ENCODE measurements around the gene BLOC1S1.

Gene BLOC1S1

DNA sequence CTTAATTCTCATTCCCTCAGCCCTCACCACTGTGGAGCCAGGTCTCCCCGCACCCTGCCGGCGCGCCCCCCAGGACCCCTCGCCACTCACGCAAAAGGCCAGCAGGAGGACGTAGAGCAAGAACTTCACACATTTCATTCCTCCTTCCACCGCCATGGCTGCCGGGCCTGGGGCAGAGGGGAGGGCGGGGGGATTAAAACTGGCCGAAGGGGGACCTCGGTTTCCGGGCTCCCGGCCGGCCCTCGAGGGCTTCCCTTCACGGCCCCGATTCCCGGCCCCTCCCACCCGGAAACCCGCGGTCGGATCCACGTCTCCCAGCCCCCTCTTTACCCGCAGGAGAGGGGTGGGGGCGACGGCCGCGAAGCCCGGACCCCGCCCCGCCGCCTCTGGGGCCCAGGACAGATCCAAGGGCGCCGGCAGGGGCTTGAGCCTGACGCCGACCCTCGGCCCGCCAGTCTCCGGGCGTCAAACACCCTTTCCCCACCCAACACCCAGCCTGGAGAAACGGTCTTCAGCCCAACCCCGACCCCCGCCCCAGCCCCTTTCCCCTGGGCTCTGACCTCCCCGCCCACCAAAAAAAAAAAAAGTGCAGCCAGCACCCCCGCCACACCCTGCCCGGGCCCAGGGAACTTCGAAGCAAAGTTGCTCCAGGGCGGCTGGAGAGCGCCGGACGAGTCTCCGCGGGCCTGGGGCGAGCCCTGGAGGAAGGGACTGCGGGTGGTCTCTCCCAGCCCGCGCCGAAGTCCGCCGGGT lies 12.5 kb downstream of the BLOC1S1 start:
- peak overlapping the region; percentile 47 for H2BK12ac ChIP-seq (ENCODE audit: low read length)
- H3K79me2 ChIP-seq (ENCODE audit: control insufficient read depth, insufficient read depth, low read length, poor library complexity): peaks cover 21% of the 10 kb centered on the region
- WGBS (ENCODE audit: extremely low coverage, insufficient coverage, insufficient read length): no CpG with 5 or more reads among the region's 61 CpGs
- peak overlapping the region; percentile 92 for H4K91ac ChIP-seq (ENCODE audit: low read depth, low read length)
- peak overlapping the region; percentile 75 for H4K8ac ChIP-seq (ENCODE audit: low read depth, low read length)
- peak overlapping the region; percentile 97 for H3K4ac ChIP-seq (ENCODE audit: low read depth, low read length)
- H2BK5ac ChIP-seq (ENCODE audit: low read depth, low read length, poor library complexity): peak overlapping the region; percentile 92
- no peaks in the 10 kb centered on the region for H3K27me3 ChIP-seq (ENCODE audit: insufficient read depth, low read length)
- peak overlapping the region; percentile 26 for H2AFZ ChIP-seq (ENCODE audit: insufficient read depth, low read length, poor library complexity)
- no peak overlapping the region for H3K23ac ChIP-seq (ENCODE audit: low read length)
- peak overlapping the region; percentile 81 for H2BK120ac ChIP-seq (ENCODE audit: insufficient read depth, low read length, poor library complexity)
- peak overlapping the region; percentile 81 for H3K9ac ChIP-seq (ENCODE audit: low read length)
- peak overlapping the region; percentile 68 for H4K12ac ChIP-seq (ENCODE audit: low read depth, low read length)
- peaks cover 18% of the 10 kb centered on the region for H3K79me1 ChIP-seq (ENCODE audit: low read length)
- H3K18ac ChIP-seq (ENCODE audit: low read length): peak overlapping the region; percentile 93
- H3K36me3 ChIP-seq (ENCODE audit: control insufficient read depth in 1 of 2, insufficient read depth in 2 of 2, low read length in 2 of 2): peaks cover 35 to 36% of the 10 kb centered on the region in 2 experiments
- DNase-seq: peak; percentile 48 to 79
- H3K27ac ChIP-seq (ENCODE audit: low read depth, low read length): peak overlapping the region; percentile 97
- H3K4me3 ChIP-seq (ENCODE audit: low read depth, low read length): peak overlapping the region; percentile 93
- peak overlapping the region; percentile 80 for H2AK5ac ChIP-seq (ENCODE audit: low read length)
- peak overlapping the region; percentile 98 for H3K14ac ChIP-seq (ENCODE audit: low read length)
- peaks cover 11 to 17% of the 10 kb centered on the region in 2 experiments for H3K4me1 ChIP-seq (ENCODE audit: control insufficient read depth in 1 of 2, insufficient read depth in 2 of 2, low read length in 2 of 2)
- no peaks in the 10 kb centered on the region for H3K9me3 ChIP-seq (ENCODE audit: insufficient read depth, low read depth, low read length)
- H3K4me2 ChIP-seq (ENCODE audit: low read length): peak overlapping the region; percentile 82

DNA sequence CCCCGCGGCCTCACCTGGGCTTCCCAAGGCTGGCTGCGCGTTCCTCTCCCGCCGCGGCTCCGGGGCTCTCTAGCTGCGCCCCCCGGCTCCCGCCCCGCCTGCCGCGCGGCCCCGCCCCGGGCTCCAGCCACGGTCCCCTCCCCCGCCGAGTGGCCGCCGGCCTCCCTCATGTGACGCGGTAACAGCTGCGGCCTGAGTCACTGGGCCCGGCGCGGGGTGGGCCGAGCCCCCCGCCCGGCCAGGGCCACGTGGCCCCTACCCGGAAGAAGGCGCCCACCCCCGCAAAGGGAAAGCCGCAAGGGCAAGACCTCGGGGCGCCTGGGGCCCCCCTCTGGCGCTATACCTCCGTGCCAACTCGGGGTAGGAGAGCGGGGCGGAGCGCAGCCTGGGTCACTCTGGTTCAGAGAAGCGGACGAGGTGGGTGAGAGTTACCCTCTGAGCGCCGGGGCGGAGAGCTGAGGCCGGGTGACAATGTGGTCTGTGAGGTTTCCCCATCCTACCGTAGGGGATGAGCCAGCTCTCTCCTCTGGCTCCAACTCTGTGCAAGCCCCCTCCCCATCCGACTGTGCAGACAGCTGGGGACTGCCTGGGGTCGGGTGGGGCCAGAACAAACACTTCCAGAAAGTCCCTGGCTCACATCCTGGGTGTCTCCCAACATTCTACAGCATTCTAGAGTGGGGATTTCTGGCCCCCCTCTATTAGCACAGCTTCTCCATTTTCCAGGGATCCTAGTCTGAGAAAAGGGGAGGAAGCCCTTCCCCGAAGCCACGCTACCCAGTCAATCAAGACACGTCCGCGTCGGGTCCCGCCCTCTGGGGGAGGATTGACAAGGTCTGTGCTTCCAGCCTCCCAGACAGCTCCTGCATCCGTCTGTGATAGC lies 13.3 kb downstream of the BLOC1S1 start, which contains the start of gene CD63:
Gene CD63 (minus strand): TSS at position 71 of the 880 bp plus-strand sequence. CDS start 668 bp downstream, outside the sequence.
- H3K4me1 ChIP-seq (ENCODE audit: control insufficient read depth in 1 of 2, insufficient read depth in 2 of 2, low read length in 2 of 2): peaks cover 11 to 17% of the 10 kb centered on the region in 2 experiments
- H2AK5ac ChIP-seq (ENCODE audit: low read length): peak within 1 kb of the TSS; percentile 80
- H3K27me3 ChIP-seq (ENCODE audit: insufficient read depth, low read length): no peaks in the 10 kb centered on the region
- no peaks in the 10 kb centered on the region for H3K9me3 ChIP-seq (ENCODE audit: insufficient read depth, low read depth, low read length)
- H3K4me3 ChIP-seq (ENCODE audit: low read depth, low read length): peak within 1 kb of the TSS; percentile 93
- peak; percentile 92 for DNase-seq
- H3K9ac ChIP-seq (ENCODE audit: low read length): peak within 1 kb of the TSS; percentile 83
- peak within 1 kb of the TSS; percentile 96 for H4K8ac ChIP-seq (ENCODE audit: low read depth, low read length)
- peaks cover 21% of the 10 kb centered on the region for H3K79me2 ChIP-seq (ENCODE audit: control insufficient read depth, insufficient read depth, low read length, poor library complexity)
- H3K14ac ChIP-seq (ENCODE audit: low read length): peak within 1 kb of the TSS; percentile 98
- no CpG with 5 or more reads among the region's 61 CpGs for WGBS (ENCODE audit: extremely low coverage, insufficient coverage, insufficient read length)
- peaks cover 29% of the 10 kb centered on the region in 2 experiments for H3K36me3 ChIP-seq (ENCODE audit: control insufficient read depth in 1 of 2, insufficient read depth in 2 of 2, low read length in 2 of 2)
- H3K79me1 ChIP-seq (ENCODE audit: low read length): peaks cover 18% of the 10 kb centered on the region
- H2AFZ ChIP-seq (ENCODE audit: insufficient read depth, low read length, poor library complexity): peak within 1 kb of the TSS; percentile 57
- H2BK5ac ChIP-seq (ENCODE audit: low read depth, low read length, poor library complexity): peak within 1 kb of the TSS; percentile 92
- H3K27ac ChIP-seq (ENCODE audit: low read depth, low read length): peak within 1 kb of the TSS; percentile 97
- peak within 1 kb of the TSS; percentile 97 for H4K91ac ChIP-seq (ENCODE audit: low read depth, low read length)
- peak within 1 kb of the TSS; percentile 90 for H4K12ac ChIP-seq (ENCODE audit: low read depth, low read length)
- H2BK120ac ChIP-seq (ENCODE audit: insufficient read depth, low read length, poor library complexity): peak within 1 kb of the TSS; percentile 96
- peak within 1 kb of the TSS; percentile 97 for H3K18ac ChIP-seq (ENCODE audit: low read length)
- peak within 1 kb of the TSS; percentile 51 for H2BK12ac ChIP-seq (ENCODE audit: low read length)
- H3K4me2 ChIP-seq (ENCODE audit: low read length): peak within 1 kb of the TSS; percentile 82
- peak within 1 kb of the TSS; percentile 97 for H3K4ac ChIP-seq (ENCODE audit: low read depth, low read length)
- no peak within 1 kb of the TSS for H3K23ac ChIP-seq (ENCODE audit: low read length)

DNA sequence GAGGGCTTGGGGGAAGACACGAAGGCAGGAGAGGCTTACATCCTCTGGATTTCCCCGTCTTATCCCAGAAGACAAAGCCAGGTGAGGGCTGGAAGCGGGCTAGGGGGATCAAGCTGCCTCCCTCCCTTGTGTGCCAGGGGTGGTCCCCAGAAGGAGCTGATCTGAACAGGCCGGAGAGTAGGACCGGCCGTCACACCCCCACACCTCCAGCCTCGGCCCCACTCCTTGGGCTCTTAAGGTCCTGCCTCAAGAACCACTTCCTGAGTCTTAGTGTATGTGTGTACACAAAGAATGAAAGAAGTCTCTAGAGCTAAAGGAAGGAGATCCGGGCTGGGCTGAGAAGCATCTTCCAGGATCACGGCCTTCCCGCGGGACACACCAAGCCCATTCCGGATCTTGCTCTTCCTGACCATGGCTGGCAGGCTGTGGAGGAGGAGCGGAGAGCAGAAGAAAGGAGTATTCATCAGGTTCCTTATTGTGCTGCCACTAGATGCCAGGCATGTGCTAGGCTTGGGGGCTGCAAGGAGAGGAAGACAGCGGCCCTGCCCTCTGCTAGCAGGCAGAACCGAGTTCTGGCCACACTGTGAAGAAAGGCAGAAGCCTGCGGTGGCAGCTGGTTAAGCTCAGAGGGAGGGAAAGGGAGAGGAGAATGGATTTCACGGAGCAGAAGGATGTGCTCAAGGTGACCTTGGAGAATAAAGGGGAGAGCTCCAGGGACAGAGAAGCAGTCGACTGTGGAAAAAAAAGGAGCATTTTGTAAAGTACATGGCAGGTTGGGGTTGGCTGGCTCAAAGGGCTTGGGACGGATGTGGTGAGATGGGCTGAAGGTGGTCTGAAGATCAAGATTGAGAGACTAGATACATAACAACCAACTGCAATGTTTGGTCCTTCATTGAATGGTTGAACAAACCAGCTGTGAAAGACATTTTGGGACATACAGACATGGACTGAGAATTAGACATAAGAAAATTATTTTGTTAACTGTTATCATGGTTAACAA lies 14.3 kb downstream of the BLOC1S1 start:
- peak in 1 of 2 donors; percentile 26 for DNase-seq
- no peak overlapping the region for H2BK5ac ChIP-seq (ENCODE audit: low read depth, low read length, poor library complexity)
- peak overlapping the region; percentile 34 for H2BK12ac ChIP-seq (ENCODE audit: low read length)
- H4K8ac ChIP-seq (ENCODE audit: low read depth, low read length): peak overlapping the region; percentile 49
- no CpG with 5 or more reads among the region's 19 CpGs for WGBS (ENCODE audit: extremely low coverage, insufficient coverage, insufficient read length)
- H3K79me2 ChIP-seq (ENCODE audit: control insufficient read depth, insufficient read depth, low read length, poor library complexity): peaks cover 21% of the 10 kb centered on the region
- peak overlapping the region; percentile 21 for H3K14ac ChIP-seq (ENCODE audit: low read length)
- H3K9ac ChIP-seq (ENCODE audit: low read length): no peak overlapping the region
- H3K23ac ChIP-seq (ENCODE audit: low read length): no peak overlapping the region
- H2BK120ac ChIP-seq (ENCODE audit: insufficient read depth, low read length, poor library complexity): no peak overlapping the region
- H3K4me3 ChIP-seq (ENCODE audit: low read depth, low read length): no peak overlapping the region
- peak overlapping the region; percentile 82 for H3K4me2 ChIP-seq (ENCODE audit: low read length)
- peak overlapping the region; percentile 46 for H2AK5ac ChIP-seq (ENCODE audit: low read length)
- peak overlapping the region; percentile 6 for H4K12ac ChIP-seq (ENCODE audit: low read depth, low read length)
- no peaks in the 10 kb centered on the region for H3K9me3 ChIP-seq (ENCODE audit: insufficient read depth, low read depth, low read length)
- no peaks in the 10 kb centered on the region for H3K27me3 ChIP-seq (ENCODE audit: insufficient read depth, low read length)
- H3K18ac ChIP-seq (ENCODE audit: low read length): peak overlapping the region; percentile 25
- H4K91ac ChIP-seq (ENCODE audit: low read depth, low read length): peak overlapping the region; percentile 47
- H2AFZ ChIP-seq (ENCODE audit: insufficient read depth, low read length, poor library complexity): peak overlapping the region; percentile 50
- H3K36me3 ChIP-seq (ENCODE audit: control insufficient read depth in 1 of 2, insufficient read depth in 2 of 2, low read length in 2 of 2): peaks cover 19 to 20% of the 10 kb centered on the region in 2 experiments
- peaks cover 18% of the 10 kb centered on the region for H3K79me1 ChIP-seq (ENCODE audit: low read length)
- peaks cover 11 to 17% of the 10 kb centered on the region in 2 experiments for H3K4me1 ChIP-seq (ENCODE audit: control insufficient read depth in 1 of 2, insufficient read depth in 2 of 2, low read length in 2 of 2)
- H3K27ac ChIP-seq (ENCODE audit: low read depth, low read length): peak overlapping the region; percentile 97
- no peak overlapping the region for H3K4ac ChIP-seq (ENCODE audit: low read depth, low read length)

Data from trophoblast cell (in vitro differentiated cells and primary cell).